Cerebellar nuclear complex (tissue), 1 donor: ENCODE measurements around the gene FOLH1.
"Not testable (repeated sequence)": the region's sequence is repeated elsewhere in the genome, so short reads cannot be mapped to it uniquely, and the experiment has no call there.

Experiments
- DNase-seq, 2 experiments: peaks; one replicate each; lab custom pipeline; 2025; lab: John Stamatoyannopoulos, UW

FOLH1 gene

DNA sequence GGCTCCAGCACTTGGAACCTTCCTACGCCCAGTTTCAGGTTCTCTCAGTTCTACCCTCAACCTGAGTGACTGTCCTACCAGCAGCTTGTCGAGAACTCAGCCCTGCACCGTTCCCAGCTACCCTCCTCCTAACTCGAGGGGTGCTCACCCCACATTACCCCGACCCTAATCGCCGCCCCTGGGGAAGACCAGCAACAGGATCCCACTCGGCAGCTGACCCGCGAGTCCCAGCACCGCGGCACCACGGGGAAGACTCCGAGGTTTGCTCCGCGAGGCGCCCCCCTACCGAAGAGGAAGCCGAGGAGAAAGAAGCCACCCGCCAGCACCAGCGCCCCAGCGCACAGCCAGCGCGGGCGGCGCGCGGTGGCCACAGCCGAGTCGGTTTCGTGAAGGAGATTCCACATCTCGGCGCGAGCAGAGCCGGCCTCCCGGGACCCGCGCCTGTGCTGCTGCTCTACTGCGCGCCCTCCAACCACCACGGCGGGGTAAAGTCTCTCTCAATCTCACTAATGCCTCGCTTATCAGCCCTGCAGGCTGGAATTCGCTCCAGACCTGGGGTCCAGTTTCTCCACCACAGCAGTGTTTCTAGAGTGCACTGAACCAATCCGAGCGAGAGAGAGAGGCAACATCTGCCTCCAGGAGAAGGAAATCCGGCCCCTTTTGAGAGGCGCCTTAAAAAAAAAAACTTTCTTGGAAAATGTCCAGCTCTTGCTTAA, at the start of gene FOLH1:
Gene FOLH1, minus strand, starts transcription at position 597 of the 716 bp plus-strand sequence. Its CDS starts 193 bp downstream, at position 404.
- DNase-seq, result no peak

DNA sequence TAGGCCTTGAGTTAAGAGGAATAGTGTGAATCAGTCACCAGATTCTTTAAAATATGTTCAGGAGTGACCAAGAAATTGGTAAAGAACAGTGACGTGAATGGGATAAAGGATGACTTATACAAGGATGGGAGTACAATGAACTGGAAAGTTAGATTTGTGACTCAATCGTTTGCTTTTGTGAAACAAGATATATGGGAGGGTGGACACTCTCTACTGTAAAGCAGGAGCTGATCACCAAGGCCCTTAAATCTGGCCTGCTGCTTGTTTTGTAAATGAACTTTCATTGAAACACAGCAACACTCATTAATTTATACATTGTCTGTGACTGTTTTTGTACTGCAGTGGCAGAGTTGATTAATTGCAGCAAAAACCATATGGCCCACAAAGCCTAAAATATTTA, 46.7 kb upstream of the FOLH1 start:
- DNase-seq, result not testable (repeated sequence)

DNA sequence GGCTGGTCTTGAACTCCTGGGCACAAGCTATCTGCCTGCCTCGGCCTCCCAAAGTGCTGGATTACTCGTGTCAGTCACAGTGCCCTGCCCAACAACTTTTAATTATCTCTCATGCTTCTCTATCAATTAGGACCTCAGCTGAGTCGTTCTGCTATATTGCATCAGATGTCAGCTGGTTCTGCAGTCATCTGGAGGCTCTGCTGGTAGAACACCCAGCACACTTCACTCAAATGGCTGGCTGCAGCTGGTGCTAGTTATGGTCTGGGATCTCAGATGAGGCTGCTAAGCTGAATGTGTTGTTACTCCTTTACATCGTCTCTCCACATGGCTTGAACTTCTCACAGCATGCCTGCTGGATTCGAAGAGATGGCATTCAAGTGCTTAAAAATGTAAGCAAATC, 42.8 kb upstream of the FOLH1 start:
- DNase-seq, result not testable (repeated sequence)

DNA sequence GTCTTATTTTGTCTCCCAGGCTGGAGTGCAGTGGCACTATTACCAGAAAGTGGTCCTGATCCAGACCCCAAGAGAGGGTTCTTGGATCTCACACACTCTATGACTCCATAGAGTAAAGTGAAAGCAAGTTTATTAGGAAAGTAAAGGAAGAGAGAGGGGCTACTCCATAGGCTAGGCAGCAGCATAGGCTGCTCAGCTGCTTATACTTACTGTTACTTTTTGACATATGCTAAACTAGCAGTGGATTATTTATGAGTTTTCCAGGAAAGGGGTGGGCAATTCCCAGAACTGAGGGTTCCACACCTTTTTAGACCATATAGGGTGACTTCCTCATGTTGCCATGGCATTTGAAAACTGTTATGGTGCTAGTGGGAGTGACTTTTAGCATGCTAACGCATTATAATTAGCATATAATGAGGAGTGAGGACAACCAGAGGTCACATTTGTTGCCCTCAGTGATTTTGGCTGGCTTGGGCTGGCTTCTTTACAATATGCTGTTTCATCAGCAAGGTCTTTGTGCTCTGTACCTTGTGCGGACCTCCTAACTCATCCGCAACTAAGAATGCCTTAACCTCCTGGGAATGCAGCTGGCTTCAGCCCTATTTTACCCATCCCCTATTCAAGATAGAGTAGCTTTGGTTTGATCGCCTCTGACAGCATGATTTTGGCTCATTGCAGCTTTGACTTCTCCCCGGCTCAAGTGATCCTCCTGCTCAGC, 42.2 kb upstream of the FOLH1 start:
- DNase-seq, result not testable (repeated sequence)

DNA sequence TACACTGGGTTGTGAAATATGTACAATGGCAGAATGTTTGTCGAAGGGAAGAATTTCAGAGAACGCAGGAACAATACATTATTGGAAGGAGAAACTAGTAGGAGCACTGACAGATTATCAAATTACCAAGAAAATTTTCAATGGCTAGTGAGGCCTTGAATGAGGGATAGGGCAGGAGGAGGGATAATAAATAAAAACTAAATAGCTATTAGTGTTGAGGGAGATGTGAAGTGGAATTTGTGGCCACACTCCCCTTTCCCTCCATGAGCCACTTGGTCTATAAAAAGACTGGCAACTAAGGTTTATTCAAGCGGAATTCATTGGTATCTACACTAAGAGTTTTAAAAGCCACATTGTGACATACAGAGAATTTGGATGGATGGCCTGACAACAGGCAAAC, 41.0 kb upstream of the FOLH1 start:
- not testable (repeated sequence) for DNase-seq

DNA sequence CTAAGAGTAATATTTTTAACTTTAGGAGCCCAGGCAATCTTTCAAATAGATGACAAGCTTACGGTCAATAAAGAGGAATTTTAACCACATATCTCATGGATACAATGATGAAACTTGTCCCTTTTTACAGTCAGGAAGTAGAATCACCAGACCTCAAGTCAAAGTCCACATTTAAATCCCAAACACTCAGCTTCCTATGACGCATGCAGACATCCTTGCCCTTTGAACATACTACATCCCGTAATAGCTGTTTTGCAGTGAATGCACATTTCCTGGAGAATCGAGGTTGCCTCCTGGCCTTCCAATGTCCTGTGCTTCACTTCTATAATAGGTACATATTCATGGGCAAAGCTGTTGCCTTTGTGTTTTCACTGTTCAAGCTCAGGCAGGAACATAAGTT, 25.3 kb upstream of the FOLH1 start:
- DNase-seq, result not testable (repeated sequence)

DNA sequence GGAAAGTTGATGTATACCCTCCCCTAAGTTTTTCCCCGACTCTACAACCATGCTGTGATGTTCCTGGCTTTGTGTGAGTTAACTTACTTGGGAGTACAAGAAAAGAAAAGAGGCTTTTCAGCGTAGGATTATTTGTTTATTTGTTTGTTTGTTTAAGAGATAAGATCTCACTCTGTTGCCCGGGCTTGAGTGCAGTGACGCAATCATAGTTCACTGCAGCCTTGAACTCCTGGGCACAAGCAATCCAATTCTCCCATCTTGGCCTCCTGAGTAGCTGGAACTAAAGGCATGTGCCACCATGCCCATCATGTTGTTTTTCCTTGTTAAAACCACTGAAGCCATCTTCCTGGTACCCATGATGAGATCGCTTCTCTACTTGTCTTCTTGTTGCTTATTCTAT, 24.6 kb upstream of the FOLH1 start:
- not testable (repeated sequence) for DNase-seq

DNA sequence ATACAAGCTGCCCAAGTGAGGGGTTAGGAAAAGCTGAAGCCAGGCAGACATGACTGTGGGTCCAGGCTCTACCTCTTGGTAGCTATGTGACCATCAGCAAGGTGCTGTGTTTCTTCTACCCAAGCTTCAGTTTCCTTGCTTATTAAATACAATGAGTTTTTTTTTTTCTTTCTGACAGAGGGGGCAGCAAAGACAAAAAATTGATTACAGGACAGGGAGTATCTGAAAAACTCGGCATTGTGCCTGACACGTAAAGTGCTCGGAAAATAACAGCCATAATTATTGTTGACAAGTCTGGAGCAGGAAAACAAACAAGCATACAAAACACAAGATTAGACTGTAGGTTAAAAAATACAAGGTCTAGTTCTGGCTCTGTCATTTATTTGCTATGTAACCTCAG, 23.3 kb upstream of the FOLH1 start:
- DNase-seq, result not testable (repeated sequence)

DNA sequence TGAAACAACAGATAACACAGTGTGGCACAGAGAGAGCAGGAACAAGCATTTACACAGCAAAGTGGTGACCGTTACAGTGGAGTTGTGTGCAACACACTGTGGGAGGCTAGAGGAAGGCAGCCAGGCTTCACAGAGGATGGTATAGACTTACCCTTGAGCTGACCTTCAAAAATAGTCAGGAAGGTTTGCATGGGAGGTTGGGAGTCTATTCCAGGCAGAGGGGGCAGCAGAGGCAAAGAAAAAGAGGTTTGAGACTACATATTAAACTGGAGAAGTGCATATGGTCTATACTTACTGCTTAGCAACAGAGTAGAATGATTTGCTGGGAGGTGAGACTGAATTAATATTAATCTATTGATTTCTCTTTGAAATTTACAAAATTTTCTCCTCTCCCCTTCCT, 22.1 kb upstream of the FOLH1 start:
- not testable (repeated sequence) for DNase-seq

DNA sequence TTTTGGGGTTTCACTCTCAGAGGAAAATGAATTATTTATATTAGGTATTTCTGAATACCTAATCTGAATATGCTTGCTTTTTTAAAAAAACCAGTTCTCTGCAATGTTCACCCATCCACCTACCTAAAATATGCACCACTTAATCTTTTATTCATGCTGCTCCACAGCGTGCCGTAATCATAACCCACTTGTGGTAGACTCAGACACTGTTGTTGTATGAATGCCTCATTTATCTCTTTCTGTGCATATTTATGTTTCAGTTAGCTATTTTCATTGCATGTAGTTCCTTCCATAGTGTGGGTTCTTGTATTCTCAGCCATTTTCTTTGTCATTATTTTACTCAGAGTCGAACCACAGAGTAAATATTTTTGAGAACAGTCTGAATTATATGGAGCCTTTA, 21.6 kb upstream of the FOLH1 start:
- not testable (repeated sequence) for DNase-seq

DNA sequence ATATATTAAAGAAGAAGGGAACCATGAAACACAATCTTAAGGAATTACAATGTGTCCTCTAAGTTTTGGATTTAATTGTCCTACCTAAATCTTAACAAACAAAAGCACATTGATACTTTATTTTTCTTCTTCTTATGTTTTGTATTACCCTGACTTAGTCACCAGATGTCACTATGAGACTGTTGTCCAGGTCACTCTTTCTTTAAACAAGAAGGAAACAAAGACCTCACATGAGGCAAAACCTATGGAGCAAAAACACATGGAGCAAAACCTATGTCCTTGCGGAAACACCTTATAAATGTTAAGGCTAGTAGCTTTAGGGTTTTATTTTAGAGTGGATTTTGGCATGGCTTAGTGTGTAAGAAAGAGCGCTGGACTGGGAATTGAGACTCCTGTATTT, 20.7 kb upstream of the FOLH1 start:
- not testable (repeated sequence) for DNase-seq

DNA sequence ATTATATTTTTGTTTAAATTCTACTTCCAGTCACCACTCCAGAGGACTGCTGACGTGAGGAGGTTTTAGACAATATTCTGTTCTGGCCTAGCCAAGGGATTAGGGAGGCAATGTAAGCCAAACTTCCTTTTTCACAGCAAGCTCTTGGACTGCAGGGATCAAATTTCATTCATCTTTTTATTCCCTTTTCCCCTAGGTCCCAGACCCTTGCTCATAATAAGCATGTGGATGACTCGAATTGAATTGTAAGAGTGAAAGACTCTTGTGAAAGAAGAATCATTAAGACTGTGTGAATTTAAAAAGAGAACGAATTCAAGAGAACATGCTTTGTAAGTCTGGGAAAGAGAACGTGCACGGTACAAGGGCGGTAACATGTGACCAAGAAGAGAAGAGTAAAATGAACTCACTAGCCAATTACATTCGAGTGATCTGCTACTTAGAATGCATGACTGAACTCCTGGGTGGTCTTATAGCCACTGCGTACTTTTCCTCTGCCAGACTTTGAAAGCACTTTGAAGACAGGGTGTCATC, 16.9 kb upstream of the FOLH1 start:
- not testable (repeated sequence) for DNase-seq

DNA sequence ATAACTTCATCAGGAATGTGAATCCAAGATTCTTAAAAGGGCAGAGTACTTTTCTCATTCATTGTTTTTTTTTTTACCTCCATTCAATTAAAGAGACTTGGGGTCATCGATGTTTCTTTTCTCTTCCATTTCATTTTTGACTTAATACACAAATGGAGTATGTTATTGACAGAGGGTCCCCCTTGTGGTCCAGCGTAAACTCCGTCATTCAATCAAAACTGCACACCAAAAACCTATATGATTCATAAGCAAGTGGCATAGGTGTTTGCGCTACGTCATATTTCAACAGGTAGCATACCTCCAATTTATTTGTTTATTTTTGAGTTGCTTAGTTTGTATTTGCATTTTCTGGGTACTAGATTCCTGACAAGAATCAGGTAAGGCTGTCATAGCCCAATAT, 12.7 kb upstream of the FOLH1 start:
- no peak for DNase-seq

DNA sequence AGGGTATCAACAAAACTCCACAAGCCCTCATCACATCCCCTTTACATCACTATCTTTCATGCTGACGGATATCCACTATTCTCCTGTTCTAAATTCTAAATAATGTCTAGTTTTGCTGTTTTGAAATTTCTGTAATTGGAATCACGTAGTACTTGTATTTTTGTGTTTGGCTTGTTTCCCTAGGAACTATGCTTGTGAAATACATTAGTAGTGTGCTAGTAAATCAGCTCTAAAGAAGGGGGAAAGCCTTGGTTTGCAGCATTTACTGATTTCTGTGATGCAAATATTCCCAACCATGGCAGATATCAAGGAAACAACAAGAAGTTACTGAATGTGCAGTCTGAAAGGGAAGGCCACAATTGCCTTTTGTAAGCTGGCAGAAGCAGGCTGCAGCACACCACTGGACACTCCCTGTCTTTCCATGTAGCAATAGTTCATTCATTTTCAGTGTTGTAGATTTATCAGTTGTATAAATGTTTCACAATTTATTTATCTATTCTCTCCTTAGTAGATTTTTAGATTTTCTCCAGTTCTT, 4.7 kb upstream of the FOLH1 start:
- DNase-seq, result no peak

DNA sequence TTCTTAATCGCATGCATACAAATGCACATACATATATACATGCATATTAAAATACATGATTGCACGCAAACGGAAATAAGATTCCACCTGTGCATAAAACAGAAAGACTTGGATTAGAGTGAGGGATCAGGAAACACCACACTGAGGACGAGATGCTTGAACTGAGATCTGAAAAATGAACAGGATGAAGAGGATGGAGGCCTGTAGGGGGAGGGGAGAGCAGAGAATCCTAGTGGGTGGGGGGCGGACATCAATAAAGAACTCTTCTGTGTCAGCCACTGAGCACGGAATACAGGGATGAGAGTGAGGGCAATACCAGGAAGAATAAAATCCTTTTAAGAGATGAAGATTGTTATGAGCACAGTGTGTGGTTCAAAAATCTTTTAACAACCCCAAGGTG, 1.4 kb downstream of the FOLH1 start:
- not testable (repeated sequence) for DNase-seq

DNA sequence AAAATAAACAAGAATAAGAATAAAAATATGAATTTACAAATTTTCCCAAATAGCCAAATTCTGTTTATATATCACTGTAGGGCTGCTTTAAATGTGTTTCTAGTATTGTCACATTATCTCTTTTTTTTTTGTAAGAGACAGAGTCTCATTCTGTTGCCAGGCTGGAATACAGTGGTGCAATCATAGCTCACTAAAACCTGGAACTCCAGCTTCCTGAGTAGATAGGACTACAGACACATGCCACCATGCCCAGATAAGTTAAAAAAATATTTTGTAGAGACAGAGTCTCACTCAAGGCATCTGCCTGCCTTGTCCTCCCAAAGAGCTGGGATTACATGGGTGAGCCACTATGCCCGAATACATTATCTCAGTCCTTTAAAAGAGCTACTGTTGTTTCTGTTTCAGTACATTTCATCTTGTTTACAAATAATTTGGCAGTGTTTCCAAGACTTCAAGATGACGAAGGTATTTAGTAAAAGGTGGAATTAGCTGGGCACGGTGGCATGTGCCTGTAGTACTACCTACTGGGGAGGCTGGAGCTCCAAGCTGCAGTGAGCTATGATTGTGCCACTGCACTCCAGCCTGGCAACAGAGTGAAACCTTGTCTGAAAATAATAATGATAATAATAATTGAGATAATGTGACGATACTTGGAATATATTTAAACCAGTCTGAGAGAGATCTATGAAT, 6.0 kb downstream of the FOLH1 start:
- no peak for DNase-seq

DNA sequence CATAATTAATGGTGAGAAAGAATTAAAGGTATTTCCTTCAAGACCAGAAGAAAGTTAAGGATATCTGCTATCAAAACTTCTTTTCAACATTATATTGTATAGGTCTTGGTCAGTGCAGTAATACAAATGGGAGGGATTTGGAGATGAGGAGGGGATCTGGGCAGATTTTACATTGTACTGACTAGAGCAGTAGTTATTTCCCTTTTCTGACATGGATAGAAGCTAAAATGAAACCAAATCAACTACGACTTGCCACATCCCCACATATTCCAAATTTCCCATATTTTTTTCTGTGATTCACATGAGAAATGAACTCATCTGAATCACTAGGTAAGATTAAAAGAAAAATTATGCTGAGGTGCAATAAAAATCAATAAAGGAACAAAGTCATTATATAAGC, 11.6 kb downstream of the FOLH1 start:
- DNase-seq, result not testable (repeated sequence)

DNA sequence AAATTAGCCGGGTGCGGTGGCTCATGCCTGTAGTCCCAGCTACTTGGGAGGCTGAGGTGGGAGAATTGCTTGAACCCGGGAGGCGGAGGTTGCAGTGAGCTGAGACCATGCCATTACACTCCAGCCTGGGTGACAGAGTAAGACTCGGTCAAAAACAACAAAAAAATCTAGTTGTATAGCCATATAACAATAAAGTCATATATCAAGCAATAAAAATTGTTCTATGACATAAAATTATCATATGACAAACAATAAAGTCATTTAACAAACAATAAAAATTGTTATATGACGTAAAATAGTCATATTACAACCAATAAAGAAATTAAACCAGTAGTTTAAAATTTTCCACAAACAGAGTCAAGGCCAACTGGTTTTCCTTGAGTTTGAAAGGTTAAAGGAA, 12.4 kb downstream of the FOLH1 start:
- not testable (repeated sequence) for DNase-seq

DNA sequence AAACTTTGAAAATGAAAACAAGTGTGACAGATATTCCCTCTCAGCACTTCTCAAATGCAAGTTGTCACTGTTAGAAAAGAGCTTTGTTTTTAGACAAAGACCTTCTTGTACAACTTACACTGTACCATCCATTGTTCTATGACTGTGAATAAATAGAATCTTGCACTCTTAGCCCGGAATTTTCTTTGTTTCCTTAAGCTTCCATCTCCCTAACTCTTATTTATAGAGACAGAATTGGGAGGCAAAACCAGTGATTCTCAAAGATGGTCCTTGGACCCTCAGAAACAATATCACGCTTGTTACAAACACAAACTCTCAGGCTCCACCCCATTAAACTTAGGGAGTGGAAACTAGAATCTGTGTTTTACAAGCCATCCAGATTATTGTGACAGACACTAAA, 18.1 kb downstream of the FOLH1 start:
- DNase-seq, result not testable (repeated sequence)

DNA sequence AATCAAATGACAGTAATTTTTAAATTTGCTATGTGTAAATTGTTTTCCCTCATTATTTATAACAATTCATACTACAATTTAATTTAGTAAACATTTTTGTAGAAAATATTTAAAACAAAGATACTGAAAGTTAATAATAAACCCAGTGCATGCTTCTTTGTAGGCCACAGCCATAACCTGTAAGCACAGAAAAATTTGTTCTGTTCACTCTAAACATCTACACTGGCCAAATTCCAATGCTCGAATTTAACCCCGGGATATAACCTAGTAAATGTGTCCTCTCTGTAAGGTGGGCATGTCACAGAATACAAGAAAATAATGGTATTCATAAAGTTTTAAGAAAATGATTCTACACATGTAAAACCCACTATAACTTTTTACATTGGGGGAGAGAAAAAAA, 22.2 kb downstream of the FOLH1 start:
- not testable (repeated sequence) for DNase-seq

DNA sequence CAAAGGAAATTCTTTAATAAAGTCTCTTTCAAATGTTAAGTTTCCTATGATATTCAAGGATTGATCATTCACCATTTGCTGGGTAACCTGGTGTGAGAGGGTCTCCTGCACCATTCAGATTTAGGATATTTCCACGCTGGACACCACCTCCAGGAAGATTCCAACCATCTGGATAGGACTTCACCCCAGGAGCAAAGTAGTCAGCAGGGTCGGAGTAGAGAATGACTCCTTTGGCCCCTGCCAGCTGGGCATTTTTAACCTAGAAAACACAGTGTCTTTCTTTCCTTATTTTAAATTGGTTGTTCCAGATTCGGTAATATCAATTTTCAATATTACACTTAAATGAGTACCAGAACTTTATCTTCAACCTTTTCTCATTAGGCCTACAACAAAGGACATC, 22.8 kb downstream of the FOLH1 start:
- not testable (repeated sequence) for DNase-seq

DNA sequence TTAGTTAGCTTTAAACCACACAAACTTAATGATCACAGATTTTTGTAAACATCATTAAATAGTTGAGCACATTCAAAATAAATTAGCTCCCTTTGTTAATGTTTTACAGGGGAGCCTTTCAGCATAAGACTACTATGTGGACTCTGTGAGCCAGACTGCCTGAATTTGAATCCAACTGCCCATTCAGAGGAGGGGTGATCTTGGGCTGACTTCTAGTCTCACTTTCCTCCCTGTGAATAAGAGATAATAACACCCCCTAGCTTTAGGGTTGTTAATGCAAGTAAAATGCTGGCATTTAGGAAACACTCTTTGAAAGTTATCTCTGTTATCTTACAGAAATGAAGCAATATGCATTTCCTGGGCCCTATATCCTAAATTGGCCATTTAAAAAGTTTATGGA, 23.6 kb downstream of the FOLH1 start:
- DNase-seq, result not testable (repeated sequence)
